GM12873 (cell line): ENCODE data around the gene TMTC1.

Source experiments
- CTCF ChIP-seq: IDR thresholded peaks from 2 replicates; pipeline ENCODE4 v1.5.1; 2012; ENCODE audit warnings: low read depth, mild to moderate bottlenecking, moderate library complexity, low read length, control low read depth; ENCODE audit not compliant: insufficient read depth; ENCODE audit errors: missing control alignments

TMTC1 gene

DNA sequence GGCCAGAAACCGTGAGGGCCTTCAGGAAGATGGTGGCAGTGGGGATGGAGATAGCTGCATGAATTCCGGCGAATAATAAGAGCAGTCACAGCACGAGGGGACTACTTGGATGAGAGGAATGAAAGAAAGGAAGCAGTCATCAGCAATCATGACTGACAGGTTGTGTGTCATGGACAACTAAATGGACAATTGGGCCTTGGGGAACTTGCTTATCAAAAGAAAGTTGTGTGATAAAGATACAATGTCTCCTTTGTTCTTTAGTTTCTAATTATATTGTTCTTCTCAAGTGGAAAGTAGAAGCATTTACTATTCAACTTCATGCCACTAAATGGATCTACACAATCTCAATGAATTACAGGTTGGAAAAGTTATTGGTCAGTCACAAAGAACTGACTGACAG, 130.5 kb downstream of the TMTC1 start:
- TF ChIP-seq CTCF: no peak

GRCh38 chr12:29650371-29650770, 133.4 kb downstream of the TMTC1 start:
- no peak for TF ChIP-seq CTCF

DNA sequence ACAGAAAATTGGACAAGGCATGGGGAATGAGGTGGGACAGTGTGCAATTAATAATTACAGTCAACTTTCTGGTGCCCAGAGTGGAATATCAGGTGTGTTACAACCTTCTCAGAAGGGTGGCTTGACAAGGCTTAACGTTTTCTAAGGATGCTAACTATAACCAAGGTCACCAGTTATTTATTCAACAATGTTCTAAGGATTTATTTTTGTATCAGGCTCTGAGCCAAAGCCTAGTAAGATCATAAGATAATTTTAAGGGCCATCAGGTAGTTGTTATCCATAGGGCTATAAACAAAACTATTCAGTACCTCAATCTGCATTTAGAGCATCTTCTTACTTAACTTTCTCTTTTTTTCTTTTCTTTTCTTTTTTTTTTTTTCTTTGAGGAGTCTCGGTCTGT, 134.0 kb downstream of the TMTC1 start:
- TF ChIP-seq CTCF: no peak

DNA sequence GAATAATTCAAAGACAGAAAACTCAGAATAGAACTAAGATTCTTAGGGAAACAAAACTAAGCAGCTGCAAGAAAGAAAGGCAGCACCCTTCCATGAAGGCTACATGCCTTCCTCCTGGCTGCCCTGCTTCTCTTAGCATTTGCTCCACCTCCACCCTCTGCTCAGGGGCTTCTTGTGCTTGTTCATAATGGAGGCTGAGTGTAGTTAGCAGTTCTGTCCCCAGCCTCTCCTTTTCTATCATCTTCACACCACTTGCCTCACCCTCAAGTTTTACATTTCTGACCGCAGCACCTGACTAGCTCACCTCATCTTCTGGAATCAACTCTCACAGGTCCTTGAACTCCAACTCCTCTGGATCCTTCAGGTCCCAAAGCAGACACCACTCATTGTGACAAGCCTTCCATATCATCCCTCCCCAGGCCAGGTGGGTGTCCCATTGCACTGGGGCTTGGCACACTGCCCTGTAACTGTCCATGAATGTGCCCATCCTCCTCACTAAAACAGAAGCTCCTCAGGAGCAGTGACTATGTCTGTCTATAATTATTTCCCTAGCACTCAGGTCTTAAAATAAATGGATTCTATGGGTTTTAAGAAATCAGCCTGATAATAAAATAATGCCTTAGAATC, 139.1 kb downstream of the TMTC1 start:
- TF ChIP-seq CTCF: no peak

DNA sequence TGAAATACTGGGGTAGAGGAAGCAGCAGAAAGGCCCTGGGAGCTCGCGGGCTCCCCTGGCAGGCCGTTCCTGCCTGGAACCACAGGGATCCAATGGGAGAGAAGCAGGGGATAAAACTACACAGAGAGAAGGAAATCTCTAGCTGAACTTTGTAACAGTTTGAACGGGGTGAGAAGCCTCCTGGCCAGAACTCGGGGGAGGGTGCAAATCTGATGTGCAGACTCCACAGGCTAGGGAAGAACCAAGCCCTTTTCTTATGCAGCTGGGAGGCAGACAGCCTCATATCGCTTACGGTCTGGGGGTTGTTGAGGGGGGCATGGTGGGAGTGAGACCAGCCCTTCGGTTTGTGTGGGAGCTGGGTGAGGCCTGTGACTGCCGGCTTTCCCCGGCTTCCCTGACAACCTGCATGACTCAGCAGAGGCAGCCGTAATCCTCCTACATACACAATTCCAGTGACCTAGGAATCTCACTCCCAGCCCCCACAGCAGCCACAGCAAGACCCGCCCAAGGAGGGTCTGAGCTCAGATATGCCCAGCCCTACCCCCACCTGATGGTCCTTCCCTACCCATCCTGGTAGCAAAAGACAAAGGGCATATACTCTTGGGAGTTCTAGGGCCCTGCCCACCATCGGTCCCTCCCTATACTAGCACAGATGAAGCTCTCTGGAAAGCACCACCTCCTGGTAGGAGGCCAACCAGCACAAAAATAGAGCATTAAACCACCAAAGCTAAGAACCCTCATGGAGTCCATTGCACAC, 143.0 kb downstream of the TMTC1 start:
- TF ChIP-seq CTCF: no peak

DNA sequence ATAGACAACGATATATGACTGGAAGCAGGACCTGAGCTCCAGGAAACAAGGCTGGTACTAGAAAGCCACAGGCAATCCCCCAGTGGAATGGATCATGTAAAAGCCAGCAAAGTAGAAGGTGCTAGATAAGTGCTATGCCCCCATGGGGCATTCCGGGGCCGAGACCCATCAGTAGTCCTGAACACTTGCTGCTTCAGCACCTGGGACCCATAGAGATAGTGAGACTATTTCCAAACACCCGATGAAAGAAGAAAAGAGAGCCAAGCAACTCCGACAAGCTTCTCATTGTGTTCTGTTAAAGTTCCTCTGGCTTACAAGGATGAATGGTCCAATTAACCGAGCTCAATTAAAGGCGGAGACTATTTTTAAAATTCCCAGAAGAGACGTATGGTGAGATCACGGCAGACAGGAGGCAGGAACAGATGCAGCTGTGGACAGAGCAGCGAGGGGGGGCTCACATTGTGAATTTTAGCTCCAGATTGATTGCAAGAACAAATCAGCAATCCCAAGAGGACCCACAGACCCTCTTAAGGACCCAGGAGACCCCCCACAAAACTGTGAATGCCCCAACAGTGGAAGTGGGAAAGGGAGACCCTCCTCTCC, 143.7 kb downstream of the TMTC1 start:
- no peak for TF ChIP-seq CTCF

GRCh38 chr12:29638528-29638927, 145.2 kb downstream of the TMTC1 start:
- no peak for TF ChIP-seq CTCF
